HG03442 (cell line): ENCODE measurements around the gene SSBP4.
"Not testable (repeated sequence)": the region's sequence is repeated elsewhere in the genome, so short reads cannot be mapped to it uniquely, and the experiment has no call there.

Experiments
- ATAC-seq: cut with Tn5 transposase; IDR thresholded peaks from one replicate; pipeline ENCODE4 v1.9.1; 2021; ENCODE audit warnings: mild to moderate bottlenecking, moderate library complexity; ENCODE audit not compliant: unreplicated experiment

Gene SSBP4

GRCh38 chr19:18419195-18419698 lies at the start of gene SSBP4:
SSBP4 (plus strand) TSS chr19:18419398; CDS start chr19:18419649, 251 bp downstream.
- peak; percentile 36 for ATAC-seq

GRCh38 chr19:18373407-18373891 lies 45.7 kb upstream of the SSBP4 start:
- ATAC-seq = no peak

GRCh38 chr19:18373892-18374629 lies 45.1 kb upstream of the SSBP4 start:
- ATAC-seq = peak; percentile 80

GRCh38 chr19:18377026-18377425 lies 42.2 kb upstream of the SSBP4 start:
- no peak for ATAC-seq

- no peak for ATAC-seq
Observed at GRCh38 chr19:18379803-18380747, 39.1 kb upstream of the SSBP4 start.

- ATAC-seq = no peak
Observed at GRCh38 chr19:18380843-18381242, 38.4 kb upstream of the SSBP4 start.

- not testable (repeated sequence) for ATAC-seq
Observed at GRCh38 chr19:18383622-18384021, 35.6 kb upstream of the SSBP4 start.

- ATAC-seq = no peak
Observed at GRCh38 chr19:18384775-18385174, 34.4 kb upstream of the SSBP4 start.

- no peak for ATAC-seq
Observed at GRCh38 chr19:18385359-18385674, 33.9 kb upstream of the SSBP4 start.

- ATAC-seq = no peak
Observed at GRCh38 chr19:18385675-18386542, 33.3 kb upstream of the SSBP4 start, which contains the start of gene GDF15. GDF15 (plus strand) TSS chr19:18386158; CDS start chr19:18386190, 32 bp downstream.

- no peak for ATAC-seq
Observed at GRCh38 chr19:18386543-18387271, 32.5 kb upstream of the SSBP4 start.

- peak; percentile 59 for ATAC-seq
Observed at GRCh38 chr19:18388100-18388959, 30.9 kb upstream of the SSBP4 start.

- ATAC-seq = no peak
Observed at GRCh38 chr19:18388960-18389725, 30.1 kb upstream of the SSBP4 start.

- ATAC-seq = no peak
Observed at GRCh38 chr19:18389726-18390064, 29.5 kb upstream of the SSBP4 start.

GRCh38 chr19:18390065-18390907 lies 28.9 kb upstream of the SSBP4 start:
- no peak for ATAC-seq

- no peak for ATAC-seq
Observed at GRCh38 chr19:18391509-18392075, 27.6 kb upstream of the SSBP4 start.

- ATAC-seq = no peak
Observed at GRCh38 chr19:18392417-18392816, 26.8 kb upstream of the SSBP4 start.
